B cell (primary cell): ENCODE measurements around the gene GMPPA. TPM values are rescaled to one million over a fixed set of nuclear protein-coding genes. Genes with fewer than 3 reads are reported as not detected.

ENCODE experiments used
- ATAC-seq: fragments of 200-7000 bp; cut with Tn5 transposase; one replicate; pipeline ENCODE4 v1.10.0; 2021; ENCODE audit warnings: low read depth, mild to moderate bottlenecking, moderate number of reproducible peaks, moderate library complexity
- CTCF ChIA-PET: fragments of 350-600 bp; sonication (Branson Sonifier 250); formaldehyde crosslinking; loops from one replicate; lab custom pipeline; 2021; ENCODE audit warnings: antibody characterized with exemption, inconsistent platforms; lab: Charles Lee
- POLR2A ChIA-PET: fragments of 350-600 bp; sonication (Branson Sonifier 250); formaldehyde crosslinking; loops from one replicate; lab custom pipeline; 2021; ENCODE audit warnings: antibody characterized with exemption; lab: Charles Lee
- DNase-seq: peaks from one replicate; pipeline ENCODE4 v3.0.0; 2013
- H2AFZ ChIP-seq: 2 replicates; pipeline ENCODE4 v1.6.1; 2012; ENCODE audit warnings: mild to moderate bottlenecking, low read depth, low read length; ENCODE audit not compliant: insufficient read depth, poor library complexity, severe bottlenecking
- H3K27ac ChIP-seq, 2 donors: 1 replicate in 1 of 2; 2 replicates in 1 of 2; pipeline ENCODE4 v1.5.1; 2012 to 2013; ENCODE audit warnings: low read length in 2 of 2, mild to moderate bottlenecking in 2 of 2, moderate library complexity in 1 of 2
- H3K27me3 ChIP-seq, 4 experiments: fragments of 200-600 bp in 1 of 4; sonication (generic) in 1 of 4; replicated peaks in 1 of 4; 1 replicate in 2 of 4; 2 replicates in 2 of 4; pipeline versions ENCODE4 v1.6.1 to v1.7.0; 2013 to 2016; ENCODE audit warnings: low read length in 3 of 4, mild to moderate bottlenecking in 2 of 4, mixed read lengths in 1 of 4, moderate library complexity in 1 of 4; ENCODE audit not compliant: insufficient read depth in 4 of 4, control insufficient read depth in 3 of 4; ENCODE audit errors: control extremely low read depth in 1 of 4
- H3K36me3 ChIP-seq, 2 experiments: replicated peaks in 1 of 2; 1 replicate in 1 of 2; 2 replicates in 1 of 2; pipeline versions ENCODE4 v1.6.1 to v1.7.1; 2013; ENCODE audit warnings: low read length in 1 of 2; ENCODE audit not compliant: insufficient read depth in 2 of 2, control insufficient read depth in 1 of 2; ENCODE audit errors: control extremely low read depth in 1 of 2, extremely low read depth in 1 of 2
- H3K4me1 ChIP-seq, 2 donors: fragments of 200-600 bp in 1 of 2; sonication (generic) in 1 of 2; 1 replicate in 1 of 2; 2 replicates in 1 of 2; pipeline versions ENCODE4 v1.5.1 to v1.6.1; 2013 to 2017; ENCODE audit warnings: low read length in 2 of 2; ENCODE audit not compliant: control insufficient read depth in 2 of 2, insufficient read depth in 2 of 2
- H3K4me2 ChIP-seq: replicated peaks from 2 replicates; pipeline ENCODE3; 2012; ENCODE audit warnings: mild to moderate bottlenecking, low read depth, low read length; ENCODE audit not compliant: poor library complexity, severe bottlenecking
- H3K4me3 ChIP-seq, 5 experiments: fragments of 200-600 bp in 1 of 5; sonication (generic) in 1 of 5; 1 replicate in 3 of 5; 2 replicates in 2 of 5; pipeline versions ENCODE4 v1.5.1 to v1.7.0; 2011 to 2016; ENCODE audit warnings: low read length in 4 of 5, mild to moderate bottlenecking in 4 of 5, low read depth in 2 of 5, control low read depth in 1 of 5, moderate library complexity in 1 of 5; ENCODE audit not compliant: insufficient read depth in 1 of 5; ENCODE audit errors: control extremely low read depth in 1 of 5, extremely low read depth in 1 of 5
- H3K79me2 ChIP-seq: fragments of 200-600 bp; sonication (generic); one replicate; pipeline ENCODE4 v1.6.0; 2016; ENCODE audit warnings: low read length; ENCODE audit not compliant: control insufficient read depth, insufficient read depth
- H3K9ac ChIP-seq: fragments of 200-600 bp; sonication (generic); 2 replicates; pipeline ENCODE4 v1.6.1; 2017; ENCODE audit warnings: mild to moderate bottlenecking, low read length, moderate library complexity
- H3K9me3 ChIP-seq, 3 donors: one replicate each; pipeline versions ENCODE4 v1.6.1 to v1.7.1; 2013; ENCODE audit warnings: low read length in 2 of 3; ENCODE audit not compliant: control insufficient read depth in 2 of 3, insufficient read depth in 1 of 3; ENCODE audit errors: control extremely low read depth in 1 of 3
- H4K20me1 ChIP-seq: 2 replicates; pipeline ENCODE4 v1.6.0; 2012; ENCODE audit warnings: mild to moderate bottlenecking, low read length; ENCODE audit not compliant: insufficient read depth, control insufficient read depth, poor library complexity, severe bottlenecking
- H3K27ac Mint-ChIP-seq: one replicate; pipeline ENCODE4 v1.8.0; 2021; ENCODE audit warnings: mixed read lengths
- H3K27me3 Mint-ChIP-seq: one replicate; pipeline ENCODE4 v1.8.0; 2021; ENCODE audit warnings: mixed read lengths
- H3K4me1 Mint-ChIP-seq: one replicate; pipeline ENCODE4 v1.8.0; 2021; ENCODE audit warnings: mixed read lengths
- H3K4me3 Mint-ChIP-seq: one replicate; pipeline ENCODE4 v1.8.0; 2021; ENCODE audit warnings: mixed read lengths
- H3K9me3 Mint-ChIP-seq: one replicate; pipeline ENCODE4 v1.8.0; 2022; ENCODE audit warnings: mixed read lengths; ENCODE audit not compliant: insufficient read depth
- CTCF ChIP-seq: fragments of 200-600 bp; IDR thresholded peaks from one replicate; pipeline ENCODE4 v1.8.0; 2022; ENCODE audit warnings: antibody characterized with exemption, mild to moderate bottlenecking
- EZH2 ChIP-seq: IDR thresholded peaks from 2 replicates; pipeline ENCODE4 v1.6.1; 2012; ENCODE audit warnings: borderline replicate concordance, low read depth, mild to moderate bottlenecking, moderate library complexity, low read length; ENCODE audit not compliant: insufficient read depth, poor library complexity, severe bottlenecking
- WGBS: methylation state at CpG from one replicate; pipeline ENCODE4 v1.1.5; 2013; ENCODE audit warnings: missing lambda C conversion rate; ENCODE audit not compliant: insufficient coverage; 5-methylcytosine and 5-hydroxymethylcytosine counted together
- intact Hi-C: fragments of 100-400 bp; cut with micrococcal nuclease; formaldehyde crosslinking; loops from one replicate; pipeline ENCODE4 v1.10.0; 2022
- polyA plus RNA-seq: library from polyadenylated mRNA; depleted of rRNA; stranded (reverse); fragments of >200 nt; gene quantifications from 2 replicates; pipeline ENCODE4 v1.2.3, GENCODE V29; 2012
- total RNA-seq, 2 donors: library from RNA; stranded (reverse); fragments of 120-200 nt in 1 of 2; gene quantifications; 1 replicate in 1 of 2; 2 replicates in 1 of 2; pipeline versions ENCODE4 v1.2.3 to v1.2.4, GENCODE V29; 2013 to 2022

GMPPA gene
- total and polyA plus RNA-seq, 2 donors (not counting 1 experiment from before 2014, with no cell fraction given), result 27.8 to 67.9 TPM

- no peak overlapping the region for H3K27ac ChIP-seq
- intact Hi-C loops, result no loop called here
- H3K9ac ChIP-seq, result no peak overlapping the region
- Mint-ChIP-seq H3K4me3 (peak overlapping the region; percentile 11), H3K4me1 (peaks cover 14% of the 10 kb centered on the region), H3K27me3 (peaks cover 71% of the 10 kb centered on the region), H3K9me3 (no peaks in the 10 kb centered on the region), H3K27ac (no peak overlapping the region)
- peak overlapping the region; percentile 66 for H3K4me2 ChIP-seq
- TF ChIP-seq CTCF, result no peak
- TF ChIP-seq EZH2, result peak; percentile 69
- no peak for DNase-seq
- peak overlapping the region; percentile 46 for H2AFZ ChIP-seq
- no peak overlapping the region for H3K4me3 ChIP-seq
- ATAC-seq, result no peak
- peaks cover 0 to 8% (median 0%) of the 10 kb centered on the region in 3 donors for H3K9me3 ChIP-seq
- ChIA-PET CTCF (interaction anchor here (1.2 kb wide), 1 partner anchor 22 kb away, joined by 3 read pairs; no protein-coding TSS in a partner anchor), POLR2A (no interaction called here)
- H3K36me3 ChIP-seq, result no peaks in the 10 kb centered on the region
- no peaks in the 10 kb centered on the region for H3K79me2 ChIP-seq
- WGBS, result 3% methylated on average over 52 of the region's 70 CpGs
- H4K20me1 ChIP-seq, result no peaks in the 10 kb centered on the region
- H3K27me3 ChIP-seq, result peaks cover 1 to 76% (median 36%) of the 10 kb centered on the region in 4 experiments
- peaks cover 10 to 17% of the 10 kb centered on the region in 2 donors for H3K4me1 ChIP-seq
These were observed 23.7 kb downstream of the GMPPA start for GRCh38 chr2:219522111-219523030.
